ENCODE measurements around the gene C1QBP. TPM values are rescaled to one million over a fixed set of nuclear protein-coding genes. Genes with fewer than 3 reads are reported as not detected.

Gene C1QBP
- total and polyA plus RNA-seq, 2 of the 8 experiments (the other 6 are each of a cell fraction or from before 2014, with no cell fraction given) = 355 to 454 TPM

DNA sequence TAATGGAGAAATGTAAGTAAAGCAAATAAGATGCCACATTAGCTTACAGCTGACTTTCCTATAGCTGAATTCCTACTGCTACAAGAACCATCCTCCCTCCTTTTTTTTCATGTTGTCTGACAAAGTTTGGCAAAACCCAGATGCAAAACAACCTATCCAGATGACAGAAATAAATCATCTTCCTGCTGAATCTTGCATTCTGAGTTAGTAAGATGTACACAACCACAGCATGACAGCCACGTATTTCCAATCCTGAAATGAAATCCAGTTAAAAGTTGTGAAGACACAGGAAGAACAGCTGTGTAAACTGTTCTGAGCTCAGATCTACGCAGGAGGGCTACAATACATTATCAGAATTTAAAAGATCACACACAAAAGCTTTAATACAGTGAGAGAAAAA lies 35.0 kb upstream of the C1QBP start:
- H3K27ac ChIP-seq (ENCODE audit: low read depth, low read length) = no peak overlapping the region
- 96% methylated on average over 2 of the region's 2 CpGs; no CpG with 5 or more reads in 1 of the 2 experiments for WGBS, 2 experiments (ENCODE audit: extremely low coverage in 1 of 2, insufficient coverage in 1 of 2, insufficient read length in 1 of 2, insufficient replicate concordance in 2 of 2, low coverage in 1 of 2, low lambda C conversion rate in 2 of 2, missing lambda C conversion rate in 1 of 2)
- H2BK15ac ChIP-seq (ENCODE audit: low read length) = no peak overlapping the region
- TF ChIP-seq, protein P1, sequence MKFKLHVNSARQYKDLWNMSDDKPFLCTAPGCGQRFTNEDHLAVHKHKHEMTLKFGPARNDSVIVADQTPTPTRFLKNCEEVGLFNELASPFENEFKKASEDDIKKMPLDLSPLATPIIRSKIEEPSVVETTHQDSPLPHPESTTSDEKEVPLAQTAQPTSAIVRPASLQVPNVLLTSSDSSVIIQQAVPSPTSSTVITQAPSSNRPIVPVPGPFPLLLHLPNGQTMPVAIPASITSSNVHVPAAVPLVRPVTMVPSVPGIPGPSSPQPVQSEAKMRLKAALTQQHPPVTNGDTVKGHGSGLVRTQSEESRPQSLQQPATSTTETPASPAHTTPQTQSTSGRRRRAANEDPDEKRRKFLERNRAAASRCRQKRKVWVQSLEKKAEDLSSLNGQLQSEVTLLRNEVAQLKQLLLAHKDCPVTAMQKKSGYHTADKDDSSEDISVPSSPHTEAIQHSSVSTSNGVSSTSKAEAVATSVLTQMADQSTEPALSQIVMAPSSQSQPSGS (IDR thresholded peaks at IDR 0.05; ENCODE audit: low read length) = no peak
- no peak for TF ChIP-seq RBBP5 (IDR thresholded peaks at IDR 0.05; ENCODE audit: borderline replicate concordance, low read depth, low read length)
- no peak for TF ChIP-seq KDM5A (IDR thresholded peaks at IDR 0.05; ENCODE audit: low read length)
- no peak for TF ChIP-seq EZH2 (IDR thresholded peaks at IDR 0.05; ENCODE audit: low read depth, low read length, severe bottlenecking)
- no peak for TF ChIP-seq TEAD4 (IDR thresholded peaks at IDR 0.05; ENCODE audit: low read depth, low read length)
- TF ChIP-seq, protein P2, sequence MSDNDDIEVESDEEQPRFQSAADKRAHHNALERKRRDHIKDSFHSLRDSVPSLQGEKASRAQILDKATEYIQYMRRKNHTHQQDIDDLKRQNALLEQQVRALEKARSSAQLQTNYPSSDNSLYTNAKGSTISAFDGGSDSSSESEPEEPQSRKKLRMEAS (IDR thresholded peaks at IDR 0.05) = no peak
- no peak overlapping the region for H2BK20ac ChIP-seq (ENCODE audit: low read length)
- ChIA-PET CTCF (ENCODE audit: partially characterized antibody) (interaction anchor here (1.1 kb wide), 1 partner anchor 44 kb away, joined by 5 read pairs; no protein-coding TSS in a partner anchor), POLR2A (ENCODE audit: partially characterized antibody) (interaction anchor here (4.1 kb wide), 1 partner anchor 11 kb away, joined by 27 read pairs; the partner anchor contains the start of genes DERL2 and MIS12)
- no peak overlapping the region for H3K56ac ChIP-seq (replicated peaks; ENCODE audit: insufficient read length, low read depth, low read length)
- H2BK120ac ChIP-seq (replicated peaks; ENCODE audit: low read depth, low read length) = no peak overlapping the region
- no peaks in the 10 kb centered on the region for H3K79me1 ChIP-seq (ENCODE audit: low read depth, low read length)
- no peak overlapping the region for H2BK5ac ChIP-seq (ENCODE audit: low read depth, low read length)
- H3K4me2 ChIP-seq (ENCODE audit: insufficient read depth in 1 of 2, low read depth in 2 of 2, low read length in 2 of 2) = no peak overlapping the region
- H2AK5ac ChIP-seq (ENCODE audit: low read depth, low read length) = no peak overlapping the region
- H3K23me2 ChIP-seq (ENCODE audit: low read depth, low read length) = no peaks in the 10 kb centered on the region
- H3K18ac ChIP-seq (ENCODE audit: extremely low read depth, low read length) = no peak overlapping the region
- H4K5ac ChIP-seq (ENCODE audit: insufficient read length, low read depth, low read length) = no peak overlapping the region
- DNase-seq (ENCODE audit: low read depth in 1 of 2, low spot score in 2 of 2) = no peak
- H2AFZ ChIP-seq (ENCODE audit: low read length) = no peak overlapping the region
- H3K23ac ChIP-seq (ENCODE audit: insufficient read length) = no peak overlapping the region
- H4K20me1 ChIP-seq (replicated peaks in 1 of 2; ENCODE audit: control insufficient read depth in 1 of 2, insufficient read depth in 2 of 2, low read length in 2 of 2) = peaks cover 0 to 4% of the 10 kb centered on the region in 2 experiments
- H3K14ac ChIP-seq (ENCODE audit: insufficient read length) = no peak overlapping the region
- no peaks in the 10 kb centered on the region for H3K9me3 ChIP-seq (ENCODE audit: insufficient read depth in 2 of 2, low read depth in 1 of 2, low read length in 1 of 2)
- no peak overlapping the region for H3K4ac ChIP-seq (replicated peaks; ENCODE audit: insufficient read length, low read depth, low read length)
- FAIRE-seq = no peak
- H3K27me3 ChIP-seq (replicated peaks in 1 of 4; ENCODE audit: control insufficient read depth in 3 of 4, extremely low read depth in 1 of 4, insufficient read depth in 3 of 4, low read length in 3 of 4) = no peaks in the 10 kb centered on the region
- H4K91ac ChIP-seq (replicated peaks; ENCODE audit: insufficient read length, low read length) = no peak overlapping the region
- no peaks in the 10 kb centered on the region for H3K4me1 ChIP-seq (replicated peaks in 1 of 4; ENCODE audit: control insufficient read depth in 3 of 4, insufficient read depth in 4 of 4, low read length in 3 of 4)
- peaks cover 15 to 54% (median 34%) of the 10 kb centered on the region in 4 experiments for H3K36me3 ChIP-seq (ENCODE audit: control insufficient read depth in 2 of 4, insufficient read depth in 4 of 4, low read length in 3 of 4)
- H2BK12ac ChIP-seq (ENCODE audit: low read depth, low read length) = no peak overlapping the region
- no peak overlapping the region for H4K8ac ChIP-seq (ENCODE audit: extremely low read depth, insufficient read depth, low read length)
- H3K79me2 ChIP-seq (ENCODE audit: control insufficient read depth in 1 of 2, insufficient read depth in 2 of 2, low read length in 2 of 2) = peaks cover 0 to 6% of the 10 kb centered on the region in 2 experiments; a peak in 2 of 4 replicates
- H3K4me3 ChIP-seq (ENCODE audit: extremely low read depth in 1 of 4, insufficient read depth in 2 of 4, low read depth in 3 of 4, low read length in 4 of 4) = no peak overlapping the region
- H3K9ac ChIP-seq (replicated peaks in 1 of 4; ENCODE audit: extremely low read depth in 1 of 4, low read depth in 3 of 4, low read length in 3 of 4) = no peak overlapping the region

All from H1 (cell line).